HG02885 (cell line): ENCODE results near the gene NAXE.
"Not testable (repeated sequence)": the region's sequence is repeated elsewhere in the genome, so short reads cannot be mapped to it uniquely, and the experiment has no call there.

Experiments used
- ATAC-seq: cut with Tn5 transposase; IDR thresholded peaks from one replicate; pipeline ENCODE4 v1.9.1; 2021; ENCODE audit warnings: mild to moderate bottlenecking; ENCODE audit not compliant: unreplicated experiment, poor library complexity

The NAXE gene

DNA sequence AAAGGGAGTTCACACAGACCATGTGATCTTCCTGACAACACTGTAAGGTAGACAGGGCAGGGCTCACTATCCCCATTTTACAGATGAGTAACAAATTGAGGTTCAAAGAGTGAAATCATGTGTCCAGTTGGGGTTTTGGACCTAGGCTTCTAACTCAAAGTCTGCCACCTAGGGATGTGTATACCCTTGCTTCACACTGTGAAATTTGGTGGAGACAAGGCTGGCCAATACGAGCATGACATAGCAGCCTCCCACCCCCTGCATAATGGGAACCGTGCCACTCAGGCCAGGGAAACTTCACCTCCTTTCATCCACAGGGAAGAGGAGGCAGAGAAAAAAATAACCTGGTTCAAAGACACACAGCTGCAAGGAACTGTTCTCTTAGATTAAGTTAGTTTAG, 26.1 kb upstream of the NAXE start:
- no peak for ATAC-seq

GRCh38 chr1:156566436-156566835, 25.1 kb upstream of the NAXE start:
- no peak for ATAC-seq

GRCh38 chr1:156571261-156571852, 20.2 kb upstream of the NAXE start:
- no peak for ATAC-seq

DNA sequence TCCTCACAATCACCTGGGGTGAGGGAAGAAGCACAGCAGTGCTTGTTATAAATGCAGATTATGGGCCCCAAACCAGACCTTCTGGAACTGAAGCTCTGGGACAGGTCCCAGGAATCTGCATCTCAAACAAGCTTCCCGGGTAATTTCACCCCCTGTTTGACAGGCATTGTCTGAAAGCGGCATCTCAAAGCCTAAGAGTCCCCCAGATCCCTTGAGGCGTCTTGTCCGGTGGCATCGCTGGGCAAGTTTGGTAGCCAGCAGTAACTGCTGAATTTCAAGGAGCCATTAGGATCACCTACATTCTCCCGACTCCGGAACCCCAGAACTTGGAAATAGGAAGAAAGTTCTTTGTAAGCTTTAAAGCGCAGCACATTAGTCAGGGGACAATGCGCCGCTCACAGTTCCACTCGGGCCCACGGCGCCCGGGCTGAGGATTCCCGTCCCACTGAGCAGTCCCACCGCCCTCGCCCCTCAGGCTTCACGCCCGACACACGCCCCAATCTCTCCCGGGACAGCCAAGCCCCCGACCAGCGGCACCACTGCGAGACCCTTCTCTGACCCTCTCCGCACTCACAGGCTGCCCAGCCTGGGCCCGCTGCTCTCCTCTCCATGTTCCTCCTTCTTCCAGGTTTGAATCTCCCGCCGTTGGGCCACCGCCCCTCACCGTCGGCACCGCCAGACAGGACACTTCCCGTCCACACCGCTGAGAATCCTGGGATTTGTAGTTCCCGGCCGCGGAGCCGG, 19.5 kb upstream of the NAXE start, which contains the start of gene IQGAP3:
TSS of gene IQGAP3 (minus strand) at position 647 of the 744 bp plus-strand sequence. CDS start at position 611, 36 bp downstream.
- ATAC-seq: peak; percentile 71

DNA sequence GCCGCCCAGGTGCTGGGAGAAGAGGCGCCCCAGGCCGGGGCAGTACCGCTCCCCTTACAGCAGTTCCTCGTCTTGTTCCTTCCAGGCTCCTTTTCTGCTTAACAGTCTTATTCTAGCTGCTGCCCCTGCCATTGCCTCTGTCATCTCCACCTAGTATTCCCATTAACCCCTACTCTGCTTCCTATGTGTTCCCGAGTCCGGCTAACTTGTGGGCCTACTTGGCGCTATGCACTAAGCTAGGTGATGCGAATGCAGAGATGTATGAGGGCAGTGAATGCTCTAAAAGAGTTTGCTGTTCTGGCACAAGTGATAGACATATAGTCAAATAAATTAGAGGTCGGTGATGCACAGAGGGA, 18.9 kb upstream of the NAXE start:
- ATAC-seq: no peak

GRCh38 chr1:156574039-156574633, 17.4 kb upstream of the NAXE start:
- ATAC-seq: no peak

- no peak for ATAC-seq
Observed at GRCh38 chr1:156577550-156577949, 14.0 kb upstream of the NAXE start.

DNA sequence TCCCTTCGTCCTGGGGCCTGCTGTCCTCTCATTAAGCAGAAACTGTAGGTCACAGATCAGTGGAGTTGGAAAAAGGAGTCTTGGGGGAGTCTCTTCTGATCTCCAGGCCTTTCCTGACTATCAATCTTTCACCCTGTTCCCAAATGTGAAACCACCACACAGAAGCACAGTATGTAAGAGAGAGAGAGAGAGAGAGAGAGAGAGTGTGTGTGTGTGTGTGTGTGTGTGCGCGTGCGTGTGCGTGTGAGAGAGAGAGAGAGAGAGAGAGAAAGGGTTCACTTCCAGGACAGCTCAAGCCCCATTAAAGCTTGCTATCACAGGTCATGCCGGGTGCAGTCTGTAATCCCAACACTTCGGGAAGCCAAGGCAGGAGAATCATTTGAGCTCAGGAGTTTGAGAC, 13.5 kb upstream of the NAXE start:
- no peak for ATAC-seq

DNA sequence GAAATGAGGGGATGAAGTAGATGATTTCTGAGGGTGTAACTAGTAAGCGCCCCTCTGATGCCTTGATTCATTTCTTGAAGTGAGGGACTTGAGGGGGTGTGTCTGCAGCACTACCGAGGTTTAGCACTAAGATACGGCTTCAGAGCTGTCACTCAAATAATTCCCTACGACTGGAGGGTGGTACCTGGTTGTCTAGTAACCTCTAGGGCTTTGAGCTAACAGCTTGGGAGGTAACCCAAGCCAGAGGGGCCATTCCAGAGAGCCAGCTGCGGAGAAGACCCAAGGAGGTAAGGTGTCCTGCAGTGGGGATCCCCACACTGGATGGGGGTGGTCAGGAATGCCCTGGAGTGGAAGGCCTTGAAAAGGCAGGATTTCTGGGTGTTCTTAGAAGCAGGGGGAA, 12.1 kb upstream of the NAXE start, which contains the start of gene TTC24:
TSS of gene TTC24 (plus strand) at position 252 of the 400 bp plus-strand sequence. CDS start 1,642 bp downstream, outside the sequence.
- no peak for ATAC-seq

DNA sequence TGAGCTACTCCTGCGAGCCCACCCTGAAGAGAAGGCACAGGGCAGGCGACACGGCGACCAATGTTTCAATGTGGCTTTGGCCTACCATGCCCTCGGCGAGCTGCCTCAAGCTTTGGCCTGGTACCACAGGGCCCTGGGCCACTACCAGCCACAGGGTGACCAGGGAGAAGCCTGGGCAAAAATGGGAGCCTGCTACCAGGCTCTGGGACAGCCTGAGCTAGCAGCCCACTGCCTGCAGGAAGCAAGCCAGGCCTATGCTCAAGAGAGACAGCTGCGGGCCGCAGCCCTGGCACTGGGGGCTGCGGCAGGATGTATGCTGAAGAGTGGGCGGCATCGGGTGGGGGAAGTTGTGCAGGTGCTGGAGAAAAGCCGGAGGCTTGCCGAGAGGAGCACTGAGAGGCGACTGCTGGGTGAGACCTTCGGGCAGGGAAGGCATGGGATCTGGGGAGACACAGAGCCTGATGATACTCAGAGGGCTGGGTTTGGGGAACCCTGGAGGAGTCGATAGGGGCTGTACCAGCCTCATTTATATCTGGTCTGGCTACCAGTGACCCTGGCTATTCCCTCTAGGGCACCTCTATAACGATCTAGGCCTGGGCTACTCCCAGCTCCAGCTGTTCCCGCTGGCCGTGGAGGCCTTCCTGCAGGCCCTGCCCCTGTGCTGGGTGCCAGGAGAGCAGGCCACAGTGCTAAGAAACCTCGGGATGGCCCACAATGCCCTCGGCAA, 9.8 kb upstream of the NAXE start:
- ATAC-seq: no peak

DNA sequence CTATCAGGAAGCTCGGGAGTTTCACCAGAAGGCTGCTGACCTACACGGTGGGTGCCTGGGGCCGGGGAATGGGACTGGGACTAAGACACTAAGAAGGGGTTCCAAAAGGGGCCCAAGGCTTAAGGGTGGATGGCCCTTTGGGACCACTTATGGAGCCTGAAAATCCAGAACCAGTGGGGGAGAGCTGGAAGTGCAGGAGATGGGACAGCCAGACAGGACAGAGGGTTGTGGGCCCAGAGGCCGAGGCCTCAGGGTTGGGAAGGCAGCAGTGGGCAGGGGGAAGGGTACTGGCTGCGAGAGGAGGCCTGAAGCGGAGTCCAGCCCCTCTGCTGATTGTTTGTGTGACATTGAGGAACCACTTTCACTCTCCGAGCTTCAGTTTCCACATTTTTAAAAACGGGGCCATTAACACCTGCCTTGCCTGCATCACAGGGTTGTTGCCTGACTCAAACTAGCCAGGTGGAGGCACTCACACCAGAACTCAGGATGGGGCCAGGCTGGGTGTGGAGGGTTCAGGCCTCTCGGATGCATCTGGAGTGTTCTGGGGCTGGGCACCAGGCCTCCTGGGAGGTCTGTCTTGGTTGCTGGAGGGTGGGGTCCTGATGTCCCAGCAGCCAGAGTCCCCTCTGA, 9.1 kb upstream of the NAXE start:
- ATAC-seq: no peak

- ATAC-seq: no peak
Observed at GRCh38 chr1:156583821-156584622, 7.6 kb upstream of the NAXE start.

DNA sequence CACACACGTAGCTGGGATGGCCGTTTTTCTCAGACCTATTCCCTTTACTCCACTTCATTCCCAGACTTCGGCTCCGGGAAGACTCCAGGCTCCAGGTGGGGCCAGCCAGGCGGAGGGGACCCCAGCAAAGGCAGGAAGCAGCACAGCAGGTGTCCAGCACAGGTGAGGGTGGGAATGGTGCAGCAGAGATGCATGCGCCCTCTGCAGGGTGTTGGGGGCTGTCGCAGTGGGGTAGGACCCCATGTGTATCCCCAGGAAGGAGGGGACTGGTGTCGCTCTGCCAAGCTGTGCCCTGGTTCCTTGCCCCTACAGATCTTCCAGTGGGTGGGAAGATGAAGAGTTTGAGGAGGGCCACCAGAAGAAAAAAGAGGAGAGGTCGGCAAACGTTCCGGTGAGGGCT, 6.8 kb upstream of the NAXE start:
- ATAC-seq: no peak

GRCh38 chr1:156586323-156586722, 5.3 kb upstream of the NAXE start:
- ATAC-seq: no peak

GRCh38 chr1:156586892-156587477, 4.6 kb upstream of the NAXE start:
- ATAC-seq: no peak

- ATAC-seq: not testable (repeated sequence)
Observed at GRCh38 chr1:156587927-156588326, 3.6 kb upstream of the NAXE start.

DNA sequence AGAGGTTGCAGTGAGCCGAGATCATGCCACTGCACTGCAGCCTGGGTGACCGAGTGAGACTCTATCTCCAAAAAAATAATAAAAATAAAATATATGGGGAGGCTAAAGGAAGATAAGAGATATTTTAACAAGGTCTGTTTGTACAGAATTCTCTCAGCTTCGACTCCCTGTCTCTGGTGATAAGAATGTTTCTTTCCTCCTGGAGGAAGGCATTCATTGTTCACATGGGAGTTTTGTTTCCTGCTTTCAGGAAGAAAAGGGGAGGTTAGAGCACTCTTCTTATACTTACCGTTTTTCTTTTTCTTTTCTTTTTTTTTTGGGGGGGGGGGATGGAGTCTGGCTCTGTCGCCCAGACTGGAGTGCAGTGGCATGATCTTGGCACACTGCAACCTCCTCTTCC, 2.0 kb upstream of the NAXE start:
- ATAC-seq: no peak

GRCh38 chr1:156590326-156591180, 1.0 kb upstream of the NAXE start:
- no peak for ATAC-seq

- no peak for ATAC-seq
Observed at GRCh38 chr1:156591181-156591431, 470 bp upstream of the NAXE start.
